GM12873 (cell line): ENCODE data around the gene CAST.

Source experiments
- CTCF ChIP-seq: IDR thresholded peaks from 2 replicates; pipeline ENCODE4 v1.5.1; 2012; ENCODE audit warnings: low read depth, mild to moderate bottlenecking, moderate library complexity, low read length, control low read depth; ENCODE audit not compliant: insufficient read depth; ENCODE audit errors: missing control alignments

Gene CAST

GRCh38 chr5:96677496-96677895, 15.3 kb downstream of the CAST start:
- no peak for TF ChIP-seq CTCF

- TF ChIP-seq CTCF = no peak
Observed at GRCh38 chr5:96679293-96679692, 17.1 kb downstream of the CAST start.

GRCh38 chr5:96680759-96681470, 18.7 kb downstream of the CAST start:
- TF ChIP-seq CTCF = no peak

- TF ChIP-seq CTCF = no peak
Observed at GRCh38 chr5:96683392-96683791, 21.2 kb downstream of the CAST start.

GRCh38 chr5:96683810-96684209, 21.6 kb downstream of the CAST start:
- TF ChIP-seq CTCF = no peak

GRCh38 chr5:96687080-96687479, 24.9 kb downstream of the CAST start:
- no peak for TF ChIP-seq CTCF

- TF ChIP-seq CTCF = peak; percentile 60
Observed at GRCh38 chr5:96687812-96688453, 25.8 kb downstream of the CAST start.
